Stimulated activated CD4-positive, alpha-beta T cell treated with anti-CD3 and anti-CD28 coated beads, Interleukin-1b, Interleukin-23, amount 100 ng/mL, for 4 hours (primary cell): Measurements from ENCODE around the gene PPP1R1A.

Experiments
- DNase-seq, 2 donors: peaks; one replicate each; pipeline ENCODE4 v3.0.0-alpha.2; 2020; ENCODE audit warnings: low read depth in 2 of 2

Gene PPP1R1A

DNA sequence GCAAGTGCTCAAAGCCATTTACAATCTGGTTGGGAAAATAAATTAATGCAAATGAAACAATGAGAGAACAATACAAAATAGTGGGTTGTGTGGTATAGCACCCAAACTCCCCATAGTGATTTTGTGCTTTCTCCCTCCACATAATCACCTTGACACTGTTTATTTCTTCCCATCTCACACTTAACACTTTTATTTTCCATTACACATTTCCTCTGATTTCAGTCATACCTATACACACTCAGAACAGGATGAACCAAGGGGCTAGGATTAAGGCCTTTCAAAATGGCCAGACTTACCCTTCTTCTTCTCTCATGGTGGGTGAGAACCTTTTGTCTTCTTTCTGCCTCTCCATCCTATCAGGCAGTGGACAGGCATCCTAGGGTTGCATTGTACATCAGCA lies 53.0 kb downstream of the PPP1R1A start:
- no peak for DNase-seq

DNA sequence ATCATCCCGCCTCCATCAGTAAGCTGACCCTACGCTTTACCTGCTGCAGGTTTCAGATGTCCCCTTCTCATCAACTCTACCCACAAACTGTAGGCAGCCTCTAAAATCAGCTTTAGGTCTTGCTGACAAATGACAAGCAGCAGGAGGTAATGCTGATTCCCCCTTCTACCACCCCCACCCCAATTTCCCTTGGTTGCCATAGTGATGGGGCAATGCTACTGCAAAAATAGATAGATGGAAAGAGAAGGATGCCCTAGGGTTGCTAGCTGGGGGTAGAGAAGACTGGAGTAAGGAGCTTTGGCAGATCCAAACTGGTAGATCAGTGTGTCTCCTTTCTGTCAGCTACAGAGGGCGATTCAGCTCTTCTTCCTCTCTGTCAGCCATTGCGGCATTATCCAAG lies 58.9 kb downstream of the PPP1R1A start:
- no peak for DNase-seq
